HG02678 (cell line): ENCODE measurements around the gene SLX4IP.

Source experiments
- ATAC-seq: cut with Tn5 transposase; IDR thresholded peaks from one replicate; pipeline ENCODE4 v1.9.1; 2021; ENCODE audit warnings: mild to moderate bottlenecking, moderate library complexity; ENCODE audit not compliant: unreplicated experiment

Gene SLX4IP

GRCh38 chr20:10658876-10659632 lies 223.9 kb downstream of the SLX4IP start:
- no peak for ATAC-seq

GRCh38 chr20:10659651-10660601 lies 224.8 kb downstream of the SLX4IP start:
- no peak for ATAC-seq

DNA sequence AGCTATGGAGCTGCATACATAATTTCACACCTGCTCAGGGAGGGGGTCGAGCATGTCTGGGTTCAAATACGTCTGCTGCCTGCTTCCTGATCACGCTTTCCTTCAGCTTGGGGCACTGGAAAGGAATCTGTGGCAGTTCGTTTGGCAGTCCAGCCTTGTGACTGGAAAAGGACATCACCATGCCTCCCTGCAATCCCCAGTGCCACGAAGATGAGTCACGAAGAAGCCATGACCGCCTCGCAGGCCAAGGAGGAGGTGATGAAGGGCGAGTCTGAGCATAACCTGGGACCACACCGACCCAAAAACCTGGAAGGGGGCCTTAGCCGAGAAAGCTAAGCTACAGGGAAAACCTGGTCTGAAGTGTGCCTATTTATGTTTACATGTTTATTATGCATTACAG lies 225.6 kb downstream of the SLX4IP start:
- ATAC-seq: no peak

- ATAC-seq: no peak
Observed at GRCh38 chr20:10661261-10661660, 226.2 kb downstream of the SLX4IP start.

DNA sequence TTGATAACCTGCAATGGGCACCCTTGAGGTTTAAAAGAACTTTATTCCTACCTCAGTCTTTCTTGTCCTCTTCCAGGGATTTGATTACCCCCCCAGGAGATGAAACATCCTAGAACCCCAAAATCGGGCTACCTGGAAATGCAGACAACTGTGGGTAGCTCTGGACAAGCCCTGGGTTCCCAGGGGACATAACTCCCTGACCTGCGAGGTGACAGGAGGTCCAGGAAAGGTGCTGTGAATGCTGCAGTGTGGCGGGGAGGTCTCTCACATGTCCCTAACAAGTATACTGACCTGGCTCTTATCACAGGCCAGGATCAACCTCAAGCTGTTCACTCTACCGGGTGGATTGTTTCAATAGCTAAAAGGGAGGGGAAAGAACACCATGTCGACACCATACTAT lies 227.0 kb downstream of the SLX4IP start:
- no peak for ATAC-seq

GRCh38 chr20:10662661-10663458 lies 227.8 kb downstream of the SLX4IP start:
- no peak for ATAC-seq

GRCh38 chr20:10663756-10664155 lies 228.7 kb downstream of the SLX4IP start:
- ATAC-seq: no peak

DNA sequence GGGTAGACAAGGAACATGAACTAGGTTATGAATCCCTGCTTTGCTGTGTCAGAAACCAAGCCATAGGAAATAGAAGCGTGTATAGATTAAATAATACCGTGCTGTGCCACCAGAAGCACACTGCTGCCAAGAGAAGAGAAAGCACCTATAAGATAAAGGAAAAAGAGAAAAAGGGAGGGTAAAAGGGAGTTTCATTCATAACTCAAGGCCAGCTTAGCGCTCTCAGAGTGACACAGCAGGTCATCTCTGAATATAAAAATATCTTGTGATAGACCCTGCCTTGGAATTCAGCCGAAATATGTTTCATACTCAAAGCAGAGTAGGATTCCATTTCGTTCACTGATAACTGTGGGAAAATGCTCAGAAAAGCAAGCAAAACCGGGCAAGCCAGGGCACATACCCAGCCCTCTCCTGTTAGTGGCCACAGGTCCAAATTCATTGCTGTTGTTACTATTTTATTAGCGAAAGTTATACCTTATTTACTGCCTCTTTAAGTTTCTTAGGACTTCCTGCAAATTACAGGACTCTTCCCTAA lies 230.0 kb downstream of the SLX4IP start:
- no peak for ATAC-seq

- no peak for ATAC-seq
Observed at GRCh38 chr20:10665791-10666190, 230.7 kb downstream of the SLX4IP start.

- no peak for ATAC-seq
Observed at GRCh38 chr20:10666221-10667076, 231.3 kb downstream of the SLX4IP start.

- no peak for ATAC-seq
Observed at GRCh38 chr20:10667077-10667401, 231.9 kb downstream of the SLX4IP start.

GRCh38 chr20:10667560-10668167 lies 232.6 kb downstream of the SLX4IP start:
- ATAC-seq: no peak

DNA sequence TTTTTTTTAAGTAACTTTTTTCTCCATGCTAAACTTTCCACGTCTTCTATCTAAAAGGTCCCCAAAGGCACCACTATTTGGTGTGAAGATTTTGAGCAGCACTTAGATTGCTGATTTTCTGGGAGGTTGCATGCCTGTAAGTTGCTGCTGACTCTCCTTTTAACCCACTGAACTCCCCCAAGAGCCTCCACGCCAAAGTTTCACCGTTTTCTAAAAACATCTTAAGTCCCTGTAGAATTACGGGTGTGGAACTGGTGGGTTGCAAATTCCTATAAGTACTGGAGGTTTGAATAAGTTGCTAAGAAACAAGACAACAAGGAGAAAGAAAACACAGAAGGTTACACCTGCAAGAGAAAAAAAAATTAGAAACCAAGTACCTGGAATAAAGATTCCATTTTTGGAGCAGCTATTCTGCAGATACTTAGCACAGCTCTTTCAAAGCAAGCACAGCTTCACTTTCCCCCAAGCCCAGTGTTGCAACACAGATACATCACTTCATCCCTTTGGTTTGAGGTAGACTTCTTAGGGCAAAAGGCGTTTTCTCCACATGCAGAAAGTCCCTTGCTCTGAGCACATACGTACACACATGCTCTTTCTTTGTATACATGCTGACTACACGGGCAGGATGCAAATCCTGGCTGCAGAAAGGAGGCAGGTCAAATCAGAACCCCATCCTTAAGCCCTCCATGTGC lies 233.7 kb downstream of the SLX4IP start:
- ATAC-seq: no peak

DNA sequence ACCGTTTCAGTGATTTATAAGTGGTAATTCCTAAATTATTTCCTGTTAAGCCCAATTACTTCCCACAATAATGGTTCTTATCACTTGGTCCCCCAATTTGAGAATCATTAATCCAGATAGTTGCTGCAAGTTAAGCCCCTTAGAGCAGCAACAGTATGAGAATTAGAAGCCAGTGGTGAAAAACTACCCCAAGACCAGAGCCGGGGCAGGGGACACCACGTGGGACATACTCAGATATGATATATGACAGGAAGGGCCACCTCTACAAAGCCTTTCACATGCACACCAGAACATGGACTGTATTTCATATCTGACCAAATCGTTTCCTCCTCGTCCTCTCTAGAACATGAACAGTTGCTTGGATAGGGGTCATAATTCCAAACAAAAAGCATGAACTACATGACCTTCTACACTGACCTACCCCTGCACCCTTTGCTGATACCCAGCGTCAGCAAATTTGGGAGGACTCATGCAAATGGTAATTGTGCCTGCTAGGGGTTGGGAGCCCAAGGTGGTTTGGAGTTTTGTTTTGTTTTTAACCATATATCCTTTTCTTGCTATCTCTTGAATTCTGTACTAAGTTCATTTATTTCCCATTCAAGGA lies 234.8 kb downstream of the SLX4IP start:
- no peak for ATAC-seq

DNA sequence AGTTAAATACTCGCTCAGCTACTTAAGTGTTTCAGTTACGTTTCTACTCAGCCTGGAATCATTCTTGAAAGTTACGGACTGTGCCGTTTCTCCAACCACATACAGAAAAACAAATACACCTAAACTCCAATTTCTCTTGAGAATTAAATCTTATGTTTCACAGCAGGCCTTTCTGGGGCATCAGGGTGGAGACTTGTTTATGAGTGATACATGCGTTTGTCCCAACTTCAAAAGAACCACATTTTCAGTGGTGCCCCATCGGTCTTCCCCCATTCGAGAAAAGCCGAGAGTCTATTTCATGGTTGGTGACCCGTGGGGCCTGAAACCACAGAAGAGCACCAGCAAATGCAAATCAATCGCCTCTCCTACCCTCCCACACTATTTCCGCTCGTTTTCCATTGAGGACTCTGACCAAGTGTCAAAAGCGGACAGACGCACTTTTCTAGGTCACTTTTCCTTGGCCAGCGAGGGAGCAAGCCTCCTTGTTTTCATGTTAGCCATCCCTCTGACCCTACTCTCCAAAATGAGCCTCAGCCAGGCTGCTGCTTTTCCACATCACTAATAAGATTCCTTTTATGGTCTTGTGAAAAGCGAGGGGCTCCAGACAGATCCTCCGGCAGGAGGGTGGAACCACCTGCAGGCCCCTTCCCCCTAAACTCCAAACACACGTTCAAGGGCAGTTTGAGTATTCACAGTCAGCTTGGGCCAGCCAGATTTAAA lies 235.6 kb downstream of the SLX4IP start:
- peak; percentile 36 for ATAC-seq

- ATAC-seq: peak; percentile 29
Observed at GRCh38 chr20:10671221-10671918, 236.3 kb downstream of the SLX4IP start.

- ATAC-seq: no peak
Observed at GRCh38 chr20:10671919-10672623, 237.0 kb downstream of the SLX4IP start.
